ENCODE results near the gene GAL. TPM values are rescaled to one million over a fixed set of nuclear protein-coding genes. Genes with fewer than 3 reads are reported as not detected.

GAL gene
- total RNA-seq, 2 donors from 2014 or later, result 98.9 to 166 TPM

DNA sequence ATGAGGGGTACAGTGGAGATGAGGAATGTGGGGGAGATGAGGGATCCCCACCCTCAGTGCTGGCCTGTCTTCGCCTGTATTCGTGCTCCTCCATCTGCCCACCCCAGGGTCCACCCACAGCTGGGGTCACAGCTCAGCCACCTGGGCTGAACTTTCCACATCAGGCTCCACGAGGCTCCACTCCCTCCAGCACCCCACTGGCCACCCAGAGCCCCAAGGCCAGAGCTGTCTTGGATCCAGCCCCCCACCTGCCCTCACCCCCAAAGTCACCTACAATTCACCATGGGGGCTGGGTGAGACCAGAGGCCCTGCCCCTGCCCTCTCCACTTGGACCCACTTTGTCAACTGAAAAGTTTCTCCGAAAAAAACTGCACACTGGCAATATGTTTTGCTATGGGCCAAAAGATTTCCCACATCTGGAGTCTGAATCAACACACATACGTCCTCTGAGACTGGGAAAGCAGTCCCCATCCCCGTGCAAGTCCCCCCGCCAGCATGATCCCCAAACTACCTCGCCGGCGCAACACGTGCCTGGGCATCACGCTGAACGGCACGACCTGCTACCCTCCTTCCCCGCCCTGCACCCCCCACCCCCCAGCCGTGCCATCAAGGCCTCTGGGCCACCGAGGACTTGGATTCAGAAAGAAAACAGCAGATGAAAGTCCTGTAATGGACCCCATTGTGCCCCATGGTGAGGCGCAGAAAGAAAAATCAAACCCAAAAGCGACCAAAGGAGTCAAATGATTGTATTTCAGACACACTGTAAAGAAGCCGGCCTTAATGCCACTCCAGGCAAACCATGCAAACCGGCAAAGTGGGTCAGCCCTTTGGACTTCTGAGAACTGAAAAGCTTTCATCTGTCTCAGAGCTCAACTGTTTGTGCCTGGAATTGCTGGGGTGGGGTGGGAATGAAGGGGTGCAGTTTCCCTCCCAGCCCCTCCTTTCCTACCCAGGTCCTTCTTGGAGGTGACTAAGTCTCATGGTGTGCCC, 16.5 kb upstream of the GAL start:
- Histone ChIP-seq H3K36me3 (ENCODE audit: control insufficient read depth, insufficient read depth, low read length) (no peaks in the 10 kb centered on the region), H3K9me3 (ENCODE audit: control insufficient read depth, low read length) (no peaks in the 10 kb centered on the region), H3K9ac (ENCODE audit: extremely low read depth, low read length, poor library complexity, severe bottlenecking) (no peak overlapping the region), H3K27me3 (ENCODE audit: control insufficient read depth, insufficient read depth, low read length, poor library complexity, severe bottlenecking) (no peaks in the 10 kb centered on the region), H3K4me3 (ENCODE audit: low read length) (no peak overlapping the region), H3K4me1 (ENCODE audit: control insufficient read depth, insufficient read depth, low read length) (no peaks in the 10 kb centered on the region), H3K27ac (ENCODE audit: low read depth, low read length) (no peak overlapping the region)
- TF ChIP-seq, protein P1, sequence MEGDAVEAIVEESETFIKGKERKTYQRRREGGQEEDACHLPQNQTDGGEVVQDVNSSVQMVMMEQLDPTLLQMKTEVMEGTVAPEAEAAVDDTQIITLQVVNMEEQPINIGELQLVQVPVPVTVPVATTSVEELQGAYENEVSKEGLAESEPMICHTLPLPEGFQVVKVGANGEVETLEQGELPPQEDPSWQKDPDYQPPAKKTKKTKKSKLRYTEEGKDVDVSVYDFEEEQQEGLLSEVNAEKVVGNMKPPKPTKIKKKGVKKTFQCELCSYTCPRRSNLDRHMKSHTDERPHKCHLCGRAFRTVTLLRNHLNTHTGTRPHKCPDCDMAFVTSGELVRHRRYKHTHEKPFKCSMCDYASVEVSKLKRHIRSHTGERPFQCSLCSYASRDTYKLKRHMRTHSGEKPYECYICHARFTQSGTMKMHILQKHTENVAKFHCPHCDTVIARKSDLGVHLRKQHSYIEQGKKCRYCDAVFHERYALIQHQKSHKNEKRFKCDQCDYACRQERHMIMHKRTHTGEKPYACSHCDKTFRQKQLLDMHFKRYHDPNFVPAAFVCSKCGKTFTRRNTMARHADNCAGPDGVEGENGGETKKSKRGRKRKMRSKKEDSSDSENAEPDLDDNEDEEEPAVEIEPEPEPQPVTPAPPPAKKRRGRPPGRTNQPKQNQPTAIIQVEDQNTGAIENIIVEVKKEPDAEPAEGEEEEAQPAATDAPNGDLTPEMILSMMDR (conservative IDR thresholded peaks at IDR 0.05), result no peak
- H3K4me1 Mint-ChIP-seq, result no peaks in the 10 kb centered on the region
- no peaks in the 10 kb centered on the region for H3K36me3 Mint-ChIP-seq (ENCODE audit: low read depth)
- H3K4me3 Mint-ChIP-seq, result no peak overlapping the region
- WGBS, 2 experiments (ENCODE audit: insufficient coverage in 1 of 2, insufficient read length in 1 of 2), result 90 to 92% methylated on average over 11 to 21 of the region's 21 CpGs
- H3K9me3 Mint-ChIP-seq, result peaks cover under 1% of the 10 kb centered on the region
- no peak for DNase-seq
- H3K27ac Mint-ChIP-seq, result no peak overlapping the region
- no peaks in the 10 kb centered on the region for H3K27me3 Mint-ChIP-seq (ENCODE audit: insufficient read depth)

DNA sequence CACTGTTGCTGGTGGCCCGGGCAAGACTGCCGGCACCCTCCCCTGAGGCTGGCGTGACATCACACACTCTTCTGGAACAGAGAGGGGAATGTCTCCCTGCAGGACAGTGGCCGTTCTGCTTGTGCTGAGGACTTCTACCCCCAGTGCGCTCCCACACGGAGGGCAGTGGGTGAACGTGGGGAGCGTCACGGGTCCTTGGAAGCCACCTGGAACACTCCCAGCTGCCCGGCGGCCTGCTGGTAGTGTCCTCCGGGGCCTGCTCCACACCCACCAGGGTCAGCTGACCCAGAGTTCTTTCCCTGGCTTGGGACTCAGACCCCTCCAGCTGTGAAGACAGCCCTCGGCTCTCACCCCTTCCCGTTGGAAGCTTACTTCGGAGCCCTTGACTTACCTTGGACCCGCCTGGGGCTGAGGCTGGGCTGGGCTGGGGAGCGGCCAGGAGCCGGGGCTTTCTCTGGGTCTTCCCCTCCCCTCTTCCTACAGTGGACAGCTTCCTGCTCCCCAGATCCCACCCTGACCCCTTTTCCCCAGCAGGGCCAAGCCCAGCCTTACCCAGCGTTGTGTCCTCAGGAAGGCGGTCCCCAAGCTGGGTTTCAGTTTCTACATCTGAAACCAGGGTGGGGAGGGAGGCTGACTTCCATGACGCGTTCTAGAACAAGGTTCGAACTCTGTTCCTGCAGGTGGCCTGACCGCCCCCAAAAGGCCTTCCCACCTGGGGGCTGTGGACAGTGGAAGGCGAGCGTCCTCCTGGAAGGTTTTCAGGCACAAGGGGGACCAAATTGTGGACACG, 14.8 kb upstream of the GAL start:
- H3K4me1 ChIP-seq (ENCODE audit: control insufficient read depth, insufficient read depth, low read length), result no peaks in the 10 kb centered on the region
- no peaks in the 10 kb centered on the region for H3K36me3 Mint-ChIP-seq (ENCODE audit: low read depth)
- no peaks in the 10 kb centered on the region for H3K27me3 ChIP-seq (ENCODE audit: control insufficient read depth, insufficient read depth, low read length, poor library complexity, severe bottlenecking)
- H3K4me3 Mint-ChIP-seq, result no peak overlapping the region
- H3K9ac ChIP-seq (ENCODE audit: extremely low read depth, low read length, poor library complexity, severe bottlenecking), result no peak overlapping the region
- no peaks in the 10 kb centered on the region for H3K9me3 Mint-ChIP-seq
- 89 to 95% methylated on average over 23 to 27 of the region's 27 CpGs for whole genome bisulfite sequencing, 2 experiments (ENCODE audit: insufficient coverage in 1 of 2, insufficient read length in 1 of 2)
- no peak overlapping the region for H3K27ac ChIP-seq (ENCODE audit: low read depth, low read length)
- H3K4me1 Mint-ChIP-seq, result peaks cover 2% of the 10 kb centered on the region
- TF ChIP-seq, protein P1 (conservative IDR thresholded peaks at IDR 0.05), result no peak
- no peak for DNase-seq
- no peak overlapping the region for H3K4me3 ChIP-seq (ENCODE audit: low read length)
- H3K9me3 ChIP-seq (ENCODE audit: control insufficient read depth, low read length), result no peaks in the 10 kb centered on the region
- no peaks in the 10 kb centered on the region for H3K27me3 Mint-ChIP-seq (ENCODE audit: insufficient read depth)
- H3K36me3 ChIP-seq (ENCODE audit: control insufficient read depth, insufficient read depth, low read length), result no peaks in the 10 kb centered on the region
- H3K27ac Mint-ChIP-seq, result no peak overlapping the region

DNA sequence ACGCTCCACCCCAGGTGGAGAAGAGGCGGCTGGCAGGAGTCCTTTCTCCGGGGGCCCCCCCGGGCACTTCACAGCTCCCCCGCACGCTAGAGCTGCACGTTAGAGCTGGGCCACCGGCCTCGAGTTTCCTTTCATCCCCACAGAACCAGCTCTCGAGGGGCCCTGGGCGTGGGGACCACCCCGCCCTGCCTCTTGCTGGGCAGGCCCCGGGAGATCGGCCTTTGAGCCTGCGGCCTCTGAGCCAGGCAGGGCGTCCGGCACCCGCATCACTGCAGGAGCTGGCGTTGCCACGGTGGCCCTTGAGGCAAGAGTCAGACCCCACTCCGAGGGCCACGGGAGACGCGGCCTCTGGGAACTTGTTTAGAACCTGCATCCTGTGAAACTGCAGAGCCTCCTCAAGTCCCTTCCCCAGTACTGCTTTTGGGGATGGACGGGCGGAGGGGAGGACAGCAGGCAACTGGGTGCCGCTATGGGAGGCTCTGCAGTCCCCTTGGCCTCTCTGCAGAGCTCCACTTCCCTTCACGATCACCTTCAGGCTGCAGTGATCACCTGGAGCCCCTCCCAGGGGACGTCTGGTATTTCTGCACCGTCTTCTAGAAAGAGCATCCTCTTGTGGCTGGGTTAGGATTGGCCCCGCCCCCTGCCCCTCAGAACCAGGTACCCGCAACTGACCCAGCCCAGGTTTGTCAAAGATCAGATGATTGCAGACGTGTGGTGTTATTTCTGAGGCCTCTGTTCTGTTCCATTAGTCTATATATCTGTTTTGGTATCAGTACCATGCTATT, 13.9 kb upstream of the GAL start:
- 90 to 94% methylated on average over 19 to 33 of the region's 33 CpGs for WGBS, 2 experiments (ENCODE audit: insufficient coverage in 1 of 2, insufficient read length in 1 of 2)
- H3K4me1 Mint-ChIP-seq, result peaks cover 2% of the 10 kb centered on the region
- H3K9me3 Mint-ChIP-seq, result no peaks in the 10 kb centered on the region
- Histone ChIP-seq H3K4me1 (ENCODE audit: control insufficient read depth, insufficient read depth, low read length) (no peaks in the 10 kb centered on the region), H3K27me3 (ENCODE audit: control insufficient read depth, insufficient read depth, low read length, poor library complexity, severe bottlenecking) (no peaks in the 10 kb centered on the region), H3K4me3 (ENCODE audit: low read length) (no peak overlapping the region), H3K27ac (ENCODE audit: low read depth, low read length) (no peak overlapping the region), H3K9me3 (ENCODE audit: control insufficient read depth, low read length) (no peaks in the 10 kb centered on the region), H3K36me3 (ENCODE audit: control insufficient read depth, insufficient read depth, low read length) (no peaks in the 10 kb centered on the region), H3K9ac (ENCODE audit: extremely low read depth, low read length, poor library complexity, severe bottlenecking) (no peak overlapping the region)
- no peaks in the 10 kb centered on the region for H3K36me3 Mint-ChIP-seq (ENCODE audit: low read depth)
- TF ChIP-seq, protein P1 (conservative IDR thresholded peaks at IDR 0.05), result peak; percentile 31
- no peaks in the 10 kb centered on the region for H3K27me3 Mint-ChIP-seq (ENCODE audit: insufficient read depth)
- DNase-seq, result no peak
- no peak overlapping the region for H3K27ac Mint-ChIP-seq
- H3K4me3 Mint-ChIP-seq, result no peak overlapping the region

Data from endodermal cell (in vitro differentiated cells).